Stimulated activated CD4-positive, alpha-beta T cell treated with anti-CD3 and anti-CD28 coated beads, Interleukin-15, amount 100 ng/mL, for 24 hours (primary cell): ENCODE results near the gene UQCR11.

Experiments used
- DNase-seq: peaks from one replicate; pipeline ENCODE4 v3.0.0-alpha.2; 2020

Gene UQCR11

GRCh38 chr19:1634242-1634937 is 29.1 kb upstream of the UQCR11 start:
- no peak for DNase-seq

- DNase-seq, result no peak
Measured at GRCh38 chr19:1633269-1633826, 28.1 kb upstream of the UQCR11 start.

- DNase-seq, result no peak
Measured at GRCh38 chr19:1632462-1633268, 27.4 kb upstream of the UQCR11 start.

GRCh38 chr19:1631557-1632100 is 26.4 kb upstream of the UQCR11 start:
- no peak for DNase-seq

- DNase-seq, result no peak
Measured at GRCh38 chr19:1630811-1631210, 25.5 kb upstream of the UQCR11 start.

- no peak for DNase-seq
Measured at GRCh38 chr19:1630012-1630411, 24.8 kb upstream of the UQCR11 start.

GRCh38 chr19:1629256-1629808 is 24.1 kb upstream of the UQCR11 start:
- DNase-seq, result no peak

- no peak for DNase-seq
Measured at GRCh38 chr19:1627194-1627593, 21.9 kb upstream of the UQCR11 start.

GRCh38 chr19:1626417-1627010 is 21.3 kb upstream of the UQCR11 start:
- DNase-seq, result no peak

GRCh38 chr19:1624458-1624857 is 19.2 kb upstream of the UQCR11 start:
- DNase-seq, result peak; percentile 69

- no peak for DNase-seq
Measured at GRCh38 chr19:1622541-1622940, 17.3 kb upstream of the UQCR11 start.

GRCh38 chr19:1622007-1622406 is 16.7 kb upstream of the UQCR11 start:
- DNase-seq, result no peak

- no peak for DNase-seq
Measured at GRCh38 chr19:1621574-1621973, 16.3 kb upstream of the UQCR11 start.

- no peak for DNase-seq
Measured at GRCh38 chr19:1621021-1621420, 15.8 kb upstream of the UQCR11 start.

GRCh38 chr19:1620502-1620901 is 15.2 kb upstream of the UQCR11 start:
- DNase-seq, result no peak

GRCh38 chr19:1619703-1620102 is 14.4 kb upstream of the UQCR11 start:
- DNase-seq, result no peak

GRCh38 chr19:1619094-1619439 is 13.8 kb upstream of the UQCR11 start:
- DNase-seq, result no peak

GRCh38 chr19:1618157-1619093 is 13.2 kb upstream of the UQCR11 start:
- DNase-seq, result peak; percentile 47

- peak; percentile 36 for DNase-seq
Measured at GRCh38 chr19:1616875-1617274, 11.6 kb upstream of the UQCR11 start.

- no peak for DNase-seq
Measured at GRCh38 chr19:1616396-1616795, 11.1 kb upstream of the UQCR11 start.

GRCh38 chr19:1615156-1615765 is 10.0 kb upstream of the UQCR11 start:
- no peak for DNase-seq
